GM19438 (cell line): ENCODE measurements around the gene NF1.
"Not testable (repeated sequence)": the region's sequence is repeated elsewhere in the genome, so short reads cannot be mapped to it uniquely, and the experiment has no call there.

Experiments
- ATAC-seq: cut with Tn5 transposase; IDR thresholded peaks from one replicate; pipeline ENCODE4 v1.9.1; 2021; ENCODE audit warnings: low read depth; ENCODE audit not compliant: unreplicated experiment

Gene NF1

GRCh38 chr17:31373150-31374093 is 278.6 kb downstream of the NF1 start:
- ATAC-seq: no peak

GRCh38 chr17:31374094-31374447 is 279.3 kb downstream of the NF1 start:
- no peak for ATAC-seq

- no peak for ATAC-seq
Measured at GRCh38 chr17:31374503-31374902, 279.7 kb downstream of the NF1 start.

- ATAC-seq: no peak
Measured at GRCh38 chr17:31378638-31379037, 283.9 kb downstream of the NF1 start.

DNA sequence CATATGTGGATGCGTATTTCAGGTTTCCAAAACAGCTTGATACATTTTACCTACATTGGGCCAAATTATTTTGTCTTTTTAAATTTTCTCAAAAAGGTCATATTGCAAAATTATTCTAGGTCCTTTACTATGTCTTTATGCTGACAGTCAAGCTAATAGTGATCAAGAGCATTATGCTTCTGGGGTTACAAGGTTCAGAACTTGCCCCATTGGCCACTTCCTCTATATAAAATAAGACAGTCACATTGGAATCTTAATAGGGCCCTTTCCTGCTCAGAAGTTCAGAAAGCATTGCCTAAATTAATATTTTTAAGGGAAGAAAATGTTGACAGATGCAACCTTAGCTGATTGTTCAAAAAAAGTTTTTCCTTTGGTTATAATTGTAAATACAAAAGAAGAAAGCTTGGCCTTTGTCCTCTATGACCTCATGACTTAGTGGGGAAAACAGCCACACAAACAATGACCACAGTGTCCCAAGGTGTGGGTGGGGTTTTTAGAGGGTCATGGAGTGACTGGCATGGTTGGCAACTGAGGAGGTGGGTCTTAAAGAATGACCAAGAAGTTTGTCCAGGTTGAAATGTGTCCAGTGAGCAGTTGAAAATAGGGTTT is 284.9 kb downstream of the NF1 start:
- no peak for ATAC-seq

GRCh38 chr17:31381165-31381668 is 286.4 kb downstream of the NF1 start:
- ATAC-seq: no peak

DNA sequence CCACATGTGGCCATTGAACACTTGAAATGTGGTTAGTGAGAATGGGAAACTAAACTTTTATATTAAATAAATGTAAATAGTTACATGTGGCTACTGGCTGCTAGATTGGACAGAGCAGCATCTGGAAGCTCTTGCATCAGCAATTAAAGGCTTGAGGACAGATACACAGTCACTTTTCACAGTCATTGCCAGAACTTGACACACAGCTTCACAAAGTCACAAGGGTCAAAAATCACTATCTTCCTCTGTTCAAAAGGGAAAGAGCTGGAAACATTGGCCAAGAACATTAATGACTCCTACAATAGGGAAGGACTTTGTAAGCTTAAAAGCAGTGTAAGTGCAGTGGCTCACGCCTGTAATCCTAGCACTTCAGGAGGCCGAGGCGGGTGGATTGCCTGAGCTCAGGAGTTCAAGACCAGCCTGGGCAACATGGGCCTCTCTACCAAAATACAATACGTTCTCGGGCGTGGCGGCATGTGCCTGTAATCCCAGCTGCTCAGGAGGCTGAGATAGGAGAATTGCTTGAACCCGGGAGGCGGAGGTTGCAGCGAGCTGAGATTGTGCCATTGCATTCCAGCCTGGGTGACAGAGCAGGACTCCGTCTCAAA is 288.0 kb downstream of the NF1 start:
- not testable (repeated sequence) for ATAC-seq

- ATAC-seq: not testable (repeated sequence)
Measured at GRCh38 chr17:31383488-31383887, 288.7 kb downstream of the NF1 start.

DNA sequence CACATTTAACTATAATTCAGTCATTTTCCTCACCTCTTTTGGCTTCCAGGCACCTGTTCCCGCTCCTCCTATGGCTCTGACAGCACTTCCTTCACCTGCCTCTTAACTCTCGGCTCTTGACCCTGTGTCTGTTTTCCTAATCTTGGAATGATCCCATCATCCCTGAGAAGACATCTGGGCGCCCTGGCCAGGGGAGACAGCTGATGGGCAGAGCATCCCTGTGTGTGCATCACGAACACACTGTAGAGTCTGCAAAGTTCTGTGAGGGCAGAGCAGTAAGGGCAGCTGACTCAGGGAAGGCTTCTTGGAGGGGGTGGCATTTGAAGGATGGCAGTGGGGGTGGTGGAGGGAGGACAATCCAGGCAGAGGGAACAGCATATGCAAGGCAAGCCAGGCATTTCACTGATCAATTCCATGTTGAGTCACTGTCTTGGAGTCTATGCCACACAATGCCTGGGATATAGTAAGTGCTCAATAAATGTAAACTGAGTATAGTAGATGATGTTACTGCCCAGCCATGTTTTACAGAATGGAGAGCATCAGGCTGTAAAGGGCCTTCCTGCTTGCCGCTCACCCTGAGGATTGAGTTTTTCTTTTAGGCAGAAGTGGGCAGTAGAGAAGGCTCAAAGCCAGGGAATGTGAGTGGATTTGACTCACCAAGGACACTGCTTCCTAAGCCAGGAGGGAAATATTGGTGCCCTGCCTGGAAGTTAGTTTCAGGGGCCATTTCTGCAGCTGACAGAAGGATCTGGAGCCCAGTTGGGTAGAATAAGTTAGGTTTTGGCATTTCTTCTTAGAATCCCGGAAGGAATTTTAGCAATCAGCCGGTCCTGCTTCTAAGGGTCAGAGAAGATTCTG is 290.9 kb downstream of the NF1 start:
- ATAC-seq: no peak

DNA sequence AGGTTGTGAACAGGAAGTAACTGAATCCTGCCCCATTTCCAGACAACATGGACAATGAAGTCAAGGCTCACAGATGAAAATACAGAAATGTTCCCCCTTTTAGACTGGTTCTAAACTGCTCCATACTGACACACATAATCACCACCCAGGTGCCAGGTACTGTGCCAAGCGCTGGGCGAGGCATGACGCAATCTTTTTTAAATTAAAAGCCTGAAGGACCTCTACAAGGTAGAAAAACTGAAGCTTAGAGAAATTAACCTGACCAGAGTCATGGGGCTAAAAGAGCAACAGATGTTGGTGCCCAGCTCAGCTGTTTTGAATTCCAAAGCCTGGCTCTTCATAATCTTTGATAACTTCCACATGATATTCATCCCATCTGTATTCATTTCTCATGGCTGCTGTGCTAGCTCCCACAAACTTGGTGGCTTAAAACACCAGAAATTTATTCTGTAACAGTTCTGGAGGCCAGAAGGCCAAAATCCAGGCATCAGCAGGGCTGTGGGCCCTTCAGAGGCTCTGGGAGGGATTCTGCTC is 291.8 kb downstream of the NF1 start:
- ATAC-seq: no peak

GRCh38 chr17:31387438-31387837 is 292.7 kb downstream of the NF1 start:
- ATAC-seq: no peak

- ATAC-seq: no peak
Measured at GRCh38 chr17:31388351-31388750, 293.6 kb downstream of the NF1 start.

DNA sequence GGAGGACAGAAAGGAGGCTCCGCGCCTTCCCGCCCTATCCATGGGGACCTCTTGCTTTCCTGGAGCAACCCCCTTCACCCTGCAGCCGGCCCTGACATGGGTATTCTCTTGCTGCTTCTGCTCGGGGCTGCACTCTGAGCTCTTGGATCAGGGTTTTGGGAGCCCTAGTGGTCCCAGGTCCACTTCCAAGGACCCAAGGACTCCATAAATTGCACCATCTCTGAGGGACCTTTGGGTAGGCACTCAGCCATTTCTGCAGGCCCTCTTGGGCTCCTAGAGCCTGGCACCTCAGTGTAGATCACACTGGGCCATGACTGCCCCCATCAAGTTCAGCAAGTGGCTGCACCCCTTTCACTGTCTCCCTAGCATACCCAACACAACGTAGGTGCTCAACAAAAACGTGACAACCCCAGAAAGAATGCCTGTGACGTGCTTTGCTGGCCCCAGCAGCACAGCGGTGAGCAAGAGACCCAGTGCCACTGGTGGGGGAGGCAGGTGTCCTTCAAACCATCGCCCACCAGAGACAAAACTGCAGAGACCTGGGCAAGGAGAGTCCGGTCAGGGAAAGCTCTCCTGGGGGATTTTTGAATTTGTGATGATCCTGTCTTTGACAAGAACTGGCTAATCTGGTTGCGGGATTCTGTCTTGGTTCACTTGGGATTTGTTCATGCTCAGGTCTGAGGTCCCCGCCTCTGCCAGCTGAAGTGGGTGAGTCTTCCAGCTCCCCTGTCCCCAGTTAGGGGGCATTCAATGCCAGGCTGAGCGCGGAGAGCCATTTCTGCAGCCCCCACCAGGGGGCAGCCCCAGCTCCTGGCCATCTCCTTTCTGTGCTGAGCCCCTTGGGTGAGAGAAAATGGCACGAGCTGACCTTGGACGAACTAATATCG is 294.2 kb downstream of the NF1 start:
- ATAC-seq: no peak

GRCh38 chr17:31389657-31390381 is 295.0 kb downstream of the NF1 start:
- ATAC-seq: no peak

DNA sequence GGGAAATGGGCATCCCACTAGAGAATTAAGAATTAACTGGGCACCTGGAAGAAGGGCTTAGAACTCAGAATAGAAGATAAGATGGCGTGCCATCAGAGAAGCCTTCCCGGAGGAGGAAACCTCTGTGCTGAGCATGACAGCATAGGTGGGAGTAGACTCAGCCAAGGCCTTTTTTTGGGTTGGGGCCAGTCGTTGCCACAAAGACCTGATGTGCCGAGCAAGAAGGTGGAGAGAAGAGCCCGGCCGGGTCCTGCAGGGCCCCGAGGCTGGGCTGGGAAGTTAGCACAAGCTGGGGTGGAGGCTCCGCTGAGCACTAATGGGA is 295.6 kb downstream of the NF1 start:
- no peak for ATAC-seq

GRCh38 chr17:31390748-31391495 is 296.1 kb downstream of the NF1 start:
- no peak for ATAC-seq

DNA sequence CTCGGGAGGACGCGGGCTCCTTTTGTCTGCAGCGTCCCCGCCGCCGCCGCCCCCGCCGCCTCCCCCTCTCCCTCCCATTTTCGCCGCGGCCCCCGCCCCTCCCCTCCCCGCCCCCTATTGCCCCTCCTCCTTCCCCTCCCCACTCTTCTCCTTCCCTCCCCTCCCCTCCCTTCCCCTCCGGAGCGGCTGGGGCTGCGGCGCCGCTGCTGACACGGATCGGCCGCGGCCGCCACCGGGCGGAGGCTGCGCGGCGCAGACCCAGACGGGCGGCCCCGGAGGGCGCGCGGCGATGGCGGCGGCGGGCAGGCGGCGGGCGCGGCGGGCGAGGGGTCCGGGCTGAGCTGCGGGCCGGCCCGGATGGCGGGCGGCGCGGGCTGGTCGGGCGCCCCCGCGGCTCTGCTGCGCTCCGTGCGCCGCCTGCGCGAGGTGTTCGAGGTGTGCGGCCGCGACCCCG is 296.7 kb downstream of the NF1 start, which contains the start of gene RAB11FIP4:
RAB11FIP4 (plus strand) TSS at position 180 of the 454 bp plus-strand sequence; CDS start at position 358, 178 bp downstream.
- no peak for ATAC-seq
